ENCODE measurements around the gene LMOD3.

The LMOD3 gene

DNA sequence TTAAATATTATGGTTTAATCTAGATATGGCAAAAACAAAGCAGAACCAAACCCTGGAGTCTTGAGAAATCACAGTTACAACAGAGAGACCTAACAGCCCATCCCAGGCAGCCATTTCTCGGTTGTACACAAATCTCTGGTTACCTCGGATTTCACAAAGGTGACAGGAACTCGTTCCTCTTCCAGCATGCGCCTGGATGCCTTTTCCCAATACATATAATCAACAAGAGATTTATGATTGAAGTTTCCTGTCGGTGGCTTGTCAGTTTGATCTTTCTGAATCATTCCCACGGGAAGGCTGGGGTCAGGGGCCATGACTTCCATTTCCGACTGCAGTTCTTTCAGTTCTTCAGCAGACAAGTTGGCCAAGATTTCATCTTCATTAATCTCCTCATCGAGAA is 445 bp downstream of the LMOD3 start:
- DNase-seq (ENCODE audit: low spot score): no peak

DNA sequence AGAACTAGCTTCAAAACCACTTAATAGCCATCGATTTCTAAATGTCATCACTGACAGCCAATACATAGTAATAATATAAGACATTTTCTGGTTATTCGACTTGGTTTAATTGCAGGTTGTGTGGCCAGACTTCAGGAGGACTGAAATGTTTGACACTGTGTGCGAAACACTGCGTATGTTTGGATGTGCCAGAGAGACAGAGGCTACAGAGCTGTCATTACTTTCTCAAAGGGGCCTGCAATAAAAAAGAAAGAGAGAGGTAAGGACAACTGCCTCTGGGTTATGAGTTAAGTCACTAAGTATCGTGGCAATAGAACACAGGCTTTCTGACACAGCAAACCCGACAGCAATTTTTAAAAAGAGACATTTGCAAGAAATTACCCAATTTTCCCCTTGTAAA is 882 bp downstream of the LMOD3 start:
- no peak for DNase-seq (ENCODE audit: low spot score)

DNA sequence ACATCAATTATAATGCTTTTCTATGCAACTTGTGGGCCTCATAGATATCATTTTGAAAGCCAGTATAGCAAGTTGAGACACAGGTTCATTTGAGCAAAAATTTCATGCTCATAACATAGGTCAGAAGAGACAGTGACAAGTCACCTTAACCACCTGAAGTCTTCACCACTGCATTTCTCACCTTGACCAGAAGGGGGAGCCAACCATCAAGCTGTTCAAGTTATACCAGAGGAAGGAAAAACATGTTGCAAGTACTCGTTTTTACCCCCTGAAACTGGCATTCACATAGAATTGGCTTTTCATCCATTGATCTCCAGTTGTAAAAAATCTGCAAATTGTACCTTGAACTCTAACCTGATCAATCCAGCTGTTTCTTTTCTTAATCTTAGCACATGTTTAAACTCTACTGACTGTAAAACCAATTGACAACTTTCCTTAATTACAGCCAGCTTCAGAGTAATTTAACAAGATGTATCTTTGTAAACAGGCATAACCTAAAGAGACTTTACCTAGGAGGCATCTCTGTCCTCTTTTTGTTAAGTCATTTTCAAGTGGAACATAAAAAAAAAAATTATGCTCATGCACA is 1.4 kb downstream of the LMOD3 start:
- DNase-seq (ENCODE audit: low spot score): peak; percentile 79

DNA sequence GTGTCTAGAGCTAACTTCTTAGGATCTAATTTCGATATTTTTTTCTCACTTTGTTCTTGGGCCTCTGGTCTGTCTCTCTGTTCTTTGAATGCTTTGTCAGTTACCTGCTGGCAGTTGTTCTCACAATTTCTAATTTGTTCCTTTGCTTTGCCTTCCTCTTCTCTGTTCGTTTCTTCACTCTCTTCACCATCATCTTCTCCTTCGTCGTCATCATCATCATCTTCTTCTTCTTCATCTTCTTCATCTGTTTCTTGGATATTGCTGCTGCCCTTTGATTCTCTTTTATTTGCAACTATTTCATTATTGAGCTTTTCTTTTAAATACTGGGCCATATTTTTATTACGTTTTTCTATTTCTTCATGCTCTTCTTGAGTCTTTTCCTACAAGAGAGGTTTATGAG is 2.7 kb downstream of the LMOD3 start:
- DNase-seq (ENCODE audit: low spot score): no peak

DNA sequence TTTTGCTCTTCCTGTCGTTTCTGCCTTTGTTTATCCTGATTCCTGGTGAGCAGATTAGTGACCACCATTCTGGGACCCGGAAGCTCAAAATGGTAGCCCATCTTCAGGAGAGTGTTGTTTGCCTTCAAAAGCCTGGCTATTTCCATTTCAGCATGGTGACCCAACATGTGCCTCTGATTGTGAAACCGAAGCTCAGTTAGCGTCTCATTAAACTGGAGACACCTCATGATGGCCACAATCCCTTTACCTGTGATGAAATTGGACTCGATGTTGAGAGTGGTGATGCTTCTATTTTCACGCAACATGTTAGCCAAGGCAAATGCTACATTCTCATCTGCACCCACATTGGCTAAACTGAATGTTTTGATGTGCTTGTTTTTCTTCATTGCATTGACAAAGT is 3.3 kb downstream of the LMOD3 start:
- no peak for DNase-seq (ENCODE audit: low spot score)

DNA sequence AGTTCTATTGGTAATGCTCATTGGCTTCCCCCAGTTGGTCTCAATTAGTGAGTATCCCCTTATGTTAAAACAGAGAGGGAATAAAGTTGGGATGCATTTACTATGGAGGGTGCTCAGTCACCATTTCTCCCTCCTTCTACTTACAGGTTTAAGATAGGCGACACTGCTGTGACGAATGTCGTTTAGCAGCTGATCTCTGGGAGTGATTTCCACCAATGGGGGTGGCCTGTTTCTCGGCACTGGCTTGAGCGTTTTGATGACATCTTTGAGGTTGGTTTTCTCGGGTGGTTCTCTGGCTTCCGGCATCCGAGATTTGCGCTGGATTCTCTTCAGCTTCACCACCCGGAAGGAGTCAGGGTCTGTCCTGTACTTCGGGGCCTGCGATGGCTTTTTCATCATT is 3.8 kb downstream of the LMOD3 start:
- DNase-seq (ENCODE audit: low spot score): no peak

DNA sequence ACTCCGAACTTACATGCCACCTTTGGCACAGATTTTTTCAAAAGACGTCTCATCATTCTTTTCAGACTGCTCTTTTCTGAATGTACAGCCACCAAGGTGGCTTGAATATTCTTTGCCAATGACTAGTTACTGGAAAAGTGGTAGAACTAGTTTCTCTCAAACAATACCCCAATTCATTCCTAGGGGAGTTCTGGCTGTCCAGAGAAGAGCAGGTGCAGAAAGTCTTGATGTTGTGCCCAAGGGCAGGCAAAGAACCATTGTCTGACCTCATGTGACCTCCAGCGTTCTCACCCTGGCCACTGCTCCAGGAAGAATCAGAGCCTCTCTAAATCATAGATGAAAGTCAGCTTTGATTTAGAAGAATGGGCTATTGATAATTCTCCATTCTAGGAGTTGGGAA is 5.5 kb downstream of the LMOD3 start:
- DNase-seq (ENCODE audit: low spot score): peak; percentile 92

DNA sequence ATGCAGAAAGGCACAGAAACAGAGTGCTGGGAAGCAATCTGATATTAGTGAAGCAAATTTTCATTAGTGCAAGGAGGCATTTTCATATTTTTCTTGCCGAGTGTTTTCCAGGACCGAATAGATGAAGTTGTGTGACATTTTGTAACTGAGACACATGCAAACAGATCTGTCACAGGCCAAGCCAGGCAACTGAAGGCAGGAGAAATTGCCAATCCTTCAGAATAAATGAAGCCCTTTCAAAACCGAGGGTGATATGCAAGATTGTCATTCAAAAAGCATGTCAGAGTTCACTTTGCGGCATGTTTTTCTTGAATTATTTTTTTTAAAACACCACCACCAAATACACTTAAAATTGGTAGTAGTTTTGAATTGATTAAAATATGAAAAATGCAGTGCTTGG is 6.2 kb downstream of the LMOD3 start:
- peak; percentile 69 for DNase-seq (ENCODE audit: low spot score)

DNA sequence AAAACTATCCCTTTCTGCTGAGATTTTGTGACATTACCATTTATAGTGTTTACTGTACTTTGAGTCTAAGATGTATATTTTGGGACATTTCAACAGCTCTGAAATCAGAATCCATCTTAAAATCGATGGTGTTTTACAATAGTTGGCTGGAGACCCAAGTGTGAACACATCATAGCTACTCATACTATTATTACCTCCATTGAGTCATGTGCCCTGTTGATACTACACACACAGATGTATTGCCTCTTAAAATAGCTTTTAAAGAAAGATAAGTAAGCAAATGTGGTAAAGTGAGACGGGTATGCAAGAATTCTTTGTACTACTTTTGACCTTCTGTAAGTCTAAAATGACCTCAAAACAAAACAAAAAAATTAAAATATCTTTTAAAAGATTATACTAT is 6.7 kb downstream of the LMOD3 start:
- DNase-seq (ENCODE audit: low spot score): no peak

DNA sequence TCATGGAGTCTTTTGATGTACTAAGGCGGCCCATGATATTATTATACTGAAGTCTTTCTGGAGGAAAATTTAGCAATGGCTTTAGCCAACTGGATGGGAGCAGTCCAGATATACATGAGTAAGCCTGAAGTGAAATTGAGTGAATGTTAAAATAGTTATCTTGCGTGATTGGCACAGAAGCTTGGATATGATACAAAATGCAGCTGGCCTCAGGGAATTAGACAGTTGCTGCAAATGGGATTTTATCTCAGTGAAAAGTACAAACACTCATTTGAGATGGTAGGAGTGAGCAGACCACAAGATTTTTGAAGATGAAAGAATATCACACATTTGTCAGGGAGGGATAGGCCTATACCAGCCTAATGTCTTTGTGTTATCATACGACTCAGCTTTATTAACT is 8.9 kb downstream of the LMOD3 start:
- DNase-seq (ENCODE audit: low spot score): no peak

DNA sequence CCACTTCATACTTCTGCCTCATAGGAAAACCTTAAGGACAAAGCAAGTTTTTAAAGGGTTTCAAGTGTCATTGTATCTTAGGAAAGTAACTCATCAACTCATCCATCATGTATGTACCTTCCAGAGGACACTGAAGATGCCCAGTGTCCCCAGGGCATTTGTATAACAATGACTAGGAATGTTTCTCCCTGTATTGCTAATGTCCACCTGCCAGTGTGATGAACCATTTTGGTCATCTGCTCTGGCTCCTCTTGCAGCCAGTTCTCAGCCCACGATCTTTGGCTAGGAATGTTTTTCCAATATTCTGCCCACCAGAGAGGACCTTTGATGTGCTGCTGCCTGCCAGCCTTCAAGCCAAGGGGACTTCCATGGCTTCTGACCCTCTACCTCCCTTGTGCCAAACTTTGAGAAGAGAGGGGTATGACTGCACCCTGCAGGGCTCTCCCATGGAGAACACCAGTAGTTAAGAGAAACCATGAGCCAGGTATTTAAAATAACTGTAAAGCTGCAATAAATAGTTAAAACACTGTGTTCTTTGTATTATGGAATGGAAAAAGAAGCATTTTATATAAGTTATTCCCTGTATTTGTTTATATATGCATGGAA is 11.4 kb downstream of the LMOD3 start:
- DNase-seq (ENCODE audit: low spot score): no peak

DNA sequence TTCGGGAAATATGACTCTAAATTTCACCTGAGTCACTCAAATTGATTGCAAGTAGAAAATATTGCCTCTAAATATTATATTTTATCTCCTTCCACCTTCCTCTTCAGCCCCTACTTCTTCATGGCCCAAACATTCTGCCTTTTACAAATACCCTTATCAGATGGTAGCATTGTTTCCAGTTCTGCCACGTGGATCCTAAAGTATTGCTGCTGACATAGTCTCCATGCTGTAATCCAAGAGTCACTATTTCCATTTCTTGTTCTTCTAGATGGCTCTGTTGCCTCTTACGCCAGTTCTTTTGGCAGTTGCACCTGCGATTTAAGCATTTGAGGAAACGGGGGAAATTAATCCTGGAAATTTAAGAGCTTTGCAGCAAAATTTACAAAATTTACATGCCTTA is 13.6 kb downstream of the LMOD3 start:
- DNase-seq (ENCODE audit: low spot score): no peak

DNA sequence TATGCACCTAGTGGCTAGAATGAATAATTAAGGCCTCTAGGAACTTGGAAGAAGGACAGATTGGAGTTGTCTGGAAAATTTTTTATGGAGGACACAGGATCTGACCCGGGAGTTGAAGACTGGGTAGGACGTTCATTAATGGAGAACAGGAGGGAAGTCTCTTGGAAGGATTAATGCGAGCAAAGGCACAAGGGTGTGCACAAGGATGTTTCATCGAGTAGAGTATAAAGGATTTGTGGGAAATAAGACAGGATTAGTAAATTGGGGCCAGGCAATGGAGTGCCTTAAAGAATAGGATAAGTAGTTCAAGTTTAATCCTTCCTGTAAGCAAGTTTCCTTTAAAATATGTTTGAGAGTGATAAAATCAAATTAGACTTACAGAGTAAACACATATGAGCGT is 14.6 kb downstream of the LMOD3 start:
- DNase-seq (ENCODE audit: low spot score): no peak

DNA sequence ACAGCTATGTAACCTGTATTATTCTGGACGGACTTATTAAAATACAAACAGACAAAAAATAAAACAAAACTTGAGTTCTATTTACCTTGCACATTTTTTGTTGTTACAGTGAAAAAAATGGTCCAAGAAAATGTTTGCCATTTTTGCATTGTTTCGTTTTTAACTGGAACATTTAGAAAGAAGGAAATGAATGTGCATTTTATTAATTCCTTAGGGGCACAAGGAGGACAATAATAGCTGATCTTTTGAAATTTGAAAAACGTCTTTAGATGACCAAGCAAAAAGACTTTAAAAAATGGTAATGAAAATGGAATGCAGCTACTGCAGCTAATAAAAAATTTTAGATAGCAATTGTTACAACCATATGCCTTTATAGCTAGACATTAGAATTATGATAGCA is 17.1 kb downstream of the LMOD3 start:
- no peak for DNase-seq (ENCODE audit: low spot score)

DNA sequence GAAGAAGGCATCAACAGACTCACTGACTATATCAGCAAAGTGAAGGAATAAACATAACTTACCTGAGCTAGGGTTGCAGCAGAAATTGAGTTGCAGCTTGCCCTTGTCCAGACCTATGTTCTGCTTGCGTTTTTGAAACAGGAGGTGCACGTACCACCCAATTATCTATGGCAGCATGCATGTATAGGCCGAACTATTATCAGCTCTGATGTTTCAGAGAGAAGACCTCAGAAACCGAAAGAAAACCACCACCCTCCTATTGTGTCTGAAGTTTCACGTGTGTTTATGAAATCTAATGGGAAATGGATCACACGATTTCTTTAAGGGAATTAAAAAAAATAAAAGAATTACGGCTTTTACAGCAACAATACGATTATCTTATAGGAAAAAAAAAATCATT is 17.8 kb downstream of the LMOD3 start:
- DNase-seq (ENCODE audit: low spot score): no peak

DNA sequence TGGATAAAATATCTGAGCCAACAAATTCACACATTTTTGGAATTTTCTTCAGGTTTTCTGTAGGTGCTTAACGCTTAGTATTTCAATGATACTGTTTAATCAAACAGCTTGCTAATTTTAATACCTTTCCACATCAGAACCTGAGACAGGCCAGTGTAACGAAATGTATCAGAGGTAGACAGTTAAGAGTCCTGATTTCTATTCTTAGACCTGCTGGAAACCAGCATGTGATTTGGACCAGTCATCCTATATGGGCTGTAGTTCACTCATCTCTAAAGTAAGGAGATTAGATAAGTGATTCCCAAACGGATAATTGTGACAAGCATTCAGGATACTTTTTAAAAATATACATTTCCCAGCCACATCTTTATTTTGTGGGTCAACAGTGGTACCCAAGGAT is 19.3 kb downstream of the LMOD3 start:
- no peak for DNase-seq (ENCODE audit: low spot score)

DNA sequence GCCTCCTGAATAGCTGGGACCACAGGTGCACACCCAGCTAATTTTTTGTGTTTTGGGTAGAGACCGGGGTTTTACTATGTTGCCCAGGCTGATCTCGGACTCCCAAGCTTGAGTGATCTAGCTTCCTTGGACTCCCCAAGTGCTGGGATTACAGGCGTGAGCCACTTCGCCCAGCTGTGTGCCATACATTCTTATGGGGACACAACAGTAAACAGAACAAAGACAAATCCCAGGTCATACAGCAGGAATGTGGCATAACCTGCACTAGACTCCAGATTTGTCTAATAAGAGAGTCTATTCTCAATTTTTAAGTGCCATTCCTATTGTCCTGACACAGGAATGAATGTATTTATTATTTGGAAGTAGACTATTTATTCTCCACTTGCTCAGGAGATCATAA is 20.0 kb downstream of the LMOD3 start:
- DNase-seq (ENCODE audit: low spot score): no peak

DNA sequence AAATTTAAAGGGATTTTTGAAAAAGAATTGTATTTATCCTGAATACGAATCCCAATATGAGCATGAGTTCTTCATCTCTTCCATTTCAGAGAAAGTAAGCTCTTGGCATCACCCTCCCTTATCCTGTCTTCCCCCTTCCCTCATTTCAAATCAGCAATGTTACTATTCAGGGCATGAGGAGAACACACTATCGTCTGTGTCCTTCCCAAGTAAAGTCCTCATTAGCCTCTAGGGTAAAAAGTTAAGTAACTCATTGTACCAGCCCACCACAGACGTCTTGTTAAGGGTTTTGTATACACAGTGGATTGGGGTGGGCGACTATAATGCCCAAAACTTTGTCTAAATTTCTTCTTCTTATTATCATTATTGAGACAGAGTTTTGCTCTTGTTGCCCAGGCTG is 22.8 kb downstream of the LMOD3 start:
- no peak for DNase-seq (ENCODE audit: low spot score)

DNA sequence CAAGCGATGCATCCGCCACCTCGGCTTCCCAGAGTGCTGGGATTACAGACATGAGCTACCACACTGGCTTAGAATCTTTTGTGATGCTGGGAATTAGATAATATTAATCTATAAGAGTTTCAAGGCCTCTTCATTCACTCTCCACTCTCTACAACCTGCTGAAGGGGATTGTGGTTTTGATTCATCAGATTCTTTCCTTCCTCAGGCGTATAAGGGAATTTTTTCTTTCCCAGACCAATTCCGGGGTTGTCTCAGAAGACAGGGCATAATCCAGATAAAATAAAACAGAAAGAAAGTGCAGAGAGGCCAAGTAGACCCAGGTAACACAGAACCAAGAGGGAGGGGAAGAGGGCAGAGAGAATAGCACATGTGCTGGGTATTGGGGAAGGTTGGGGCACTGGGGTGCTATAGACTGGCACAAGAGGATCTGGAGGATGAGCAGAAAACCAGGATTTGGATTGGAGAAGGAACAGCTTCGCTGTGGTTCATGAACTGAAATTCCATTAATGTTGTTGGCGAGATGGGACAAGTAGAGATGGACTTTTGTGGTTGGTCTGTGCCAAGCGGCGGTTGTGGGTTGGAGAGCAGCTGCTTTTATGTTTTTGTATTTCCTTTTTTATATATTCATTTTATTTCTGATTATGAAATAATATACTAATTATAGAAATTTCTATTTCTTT is 24.8 kb downstream of the LMOD3 start:
- no peak for DNase-seq (ENCODE audit: low spot score)

DNA sequence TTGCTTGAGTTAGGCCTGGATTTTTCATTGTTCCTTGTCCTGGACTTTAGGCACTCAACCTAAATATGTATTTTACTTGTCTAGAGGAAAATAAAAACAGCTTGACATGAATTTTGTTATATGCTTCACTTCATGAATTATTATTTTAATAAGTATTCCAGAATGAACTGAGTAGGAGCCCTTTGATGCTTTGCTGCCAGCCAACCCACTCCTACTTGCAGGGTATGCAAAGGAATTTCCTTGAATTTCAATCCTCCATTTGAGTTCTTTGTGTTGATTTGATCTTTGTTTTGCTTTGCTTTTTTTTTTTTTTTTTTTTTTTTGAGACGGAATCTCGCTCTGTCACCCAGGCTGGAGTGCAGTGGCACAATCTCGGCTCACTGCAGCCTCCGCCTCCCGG is 26.1 kb downstream of the LMOD3 start:
- DNase-seq (ENCODE audit: low spot score): no peak

DNA sequence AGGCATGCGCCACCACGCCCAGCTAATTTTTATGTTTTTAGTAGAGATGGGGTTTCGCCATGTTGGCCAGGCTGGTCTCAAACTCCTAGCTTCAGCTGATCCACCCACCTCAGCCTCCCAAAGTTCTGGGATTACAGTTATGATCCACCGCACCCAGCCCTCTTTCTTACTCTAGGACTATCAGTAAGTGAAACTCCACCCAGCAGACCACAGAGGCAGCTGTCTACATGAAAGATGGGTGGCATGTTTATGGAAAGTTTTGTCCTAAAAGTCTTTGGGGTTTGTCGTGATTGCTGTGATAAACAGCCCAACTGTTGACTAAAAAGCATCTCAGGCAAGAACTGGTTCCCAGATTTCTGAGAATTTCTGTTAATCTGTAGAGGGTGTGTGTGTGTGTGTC is 26.8 kb downstream of the LMOD3 start:
- DNase-seq (ENCODE audit: low spot score): no peak

DNA sequence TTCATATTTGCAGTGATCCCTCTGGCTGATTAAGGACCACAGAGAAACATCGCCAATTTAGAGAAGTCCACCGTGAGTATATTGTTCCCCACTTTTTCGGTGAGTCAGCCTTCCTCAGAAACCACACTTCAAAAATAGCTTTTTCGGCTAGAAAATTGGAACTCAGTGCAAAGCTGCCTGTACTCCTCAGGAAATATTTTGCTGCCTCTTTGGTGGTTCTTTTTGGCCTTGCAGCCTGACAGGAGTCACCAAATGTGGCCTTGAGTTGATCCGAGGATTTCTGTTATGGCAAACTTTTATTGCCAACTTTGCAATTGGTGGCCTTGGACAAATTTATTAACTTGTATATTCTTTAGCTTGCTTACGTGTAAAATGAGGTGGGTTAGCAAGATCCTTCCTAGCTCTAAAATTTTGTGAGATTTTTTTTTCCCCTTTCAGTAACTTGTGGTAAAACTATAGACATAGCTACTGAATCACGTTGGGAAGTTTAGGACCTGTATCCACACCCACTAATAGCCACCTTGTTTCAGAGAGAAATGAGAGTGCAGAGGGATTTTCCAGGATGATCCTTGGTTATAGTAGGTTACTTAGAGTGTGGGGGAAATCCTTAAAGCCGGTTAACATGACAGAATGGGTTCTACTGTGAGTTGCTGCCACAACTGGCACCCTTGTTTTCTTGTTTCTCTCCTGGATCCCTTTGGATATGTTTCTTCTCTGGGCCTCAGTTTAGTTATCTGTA is 27.8 kb downstream of the LMOD3 start:
- DNase-seq (ENCODE audit: low spot score): no peak

DNA sequence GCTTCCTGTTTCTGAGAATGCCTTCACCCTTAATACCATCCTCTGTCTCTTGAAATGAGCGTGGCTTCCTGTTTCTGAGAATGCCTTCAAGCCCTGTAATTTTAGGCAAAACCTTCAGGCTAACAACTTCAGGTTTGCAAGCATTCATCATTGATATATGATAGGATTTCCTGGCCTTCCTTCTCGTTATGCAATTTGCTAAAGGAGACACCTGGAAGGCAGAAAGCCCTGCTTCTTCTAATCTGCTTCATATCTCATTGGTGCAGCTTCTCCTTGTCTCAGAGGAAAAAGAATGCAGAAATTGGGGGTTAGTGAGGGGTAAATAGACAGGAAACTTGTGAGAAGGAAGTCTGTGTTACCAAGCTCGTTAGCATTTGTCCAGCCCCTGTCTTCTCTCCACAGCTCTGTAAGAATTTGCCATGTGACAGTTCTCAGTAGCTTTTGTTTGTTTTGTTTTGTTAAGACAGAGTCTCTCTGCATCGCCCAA is 30.3 kb downstream of the LMOD3 start:
- peak; percentile 76 for DNase-seq (ENCODE audit: low spot score)
